Spleen (tissue), 7 donors: ENCODE results near the gene MYO9A.

Experiments used
- POLR2AphosphoS5 ChIP-seq, 3 donors: sonication (generic); formaldehyde crosslinking; IDR thresholded peaks; one replicate each; pipeline ENCODE4 v1.5.1; 2017; ENCODE audit warnings: antibody characterized with exemption in 3 of 3
- TF ChIP-seq, protein P1 (sequence below), 11 experiments: fragments of 200-600 bp in 7 of 11; fragments of 450-650 bp in 4 of 11; sonication (generic) in 4 of 11; IDR thresholded peaks in 8 of 11; conservative IDR thresholded peaks in 3 of 11; 1 replicate in 7 of 11; 2 replicates in 4 of 11; pipeline versions ENCODE4 v1.4.0 to v1.8.0; 2016 to 2021; ENCODE audit warnings: antibody characterized with exemption in 11 of 11, inconsistent platforms in 4 of 11, mild to moderate bottlenecking in 1 of 11
- donor health status: DM: no; HTN: no; CAD: no; lungs with moderate emphysema.
- donor health status: DM: no; HTN: no; CAD: no.
- donor health status: DM: no; HTN: no; CAD: no.

DNA sequence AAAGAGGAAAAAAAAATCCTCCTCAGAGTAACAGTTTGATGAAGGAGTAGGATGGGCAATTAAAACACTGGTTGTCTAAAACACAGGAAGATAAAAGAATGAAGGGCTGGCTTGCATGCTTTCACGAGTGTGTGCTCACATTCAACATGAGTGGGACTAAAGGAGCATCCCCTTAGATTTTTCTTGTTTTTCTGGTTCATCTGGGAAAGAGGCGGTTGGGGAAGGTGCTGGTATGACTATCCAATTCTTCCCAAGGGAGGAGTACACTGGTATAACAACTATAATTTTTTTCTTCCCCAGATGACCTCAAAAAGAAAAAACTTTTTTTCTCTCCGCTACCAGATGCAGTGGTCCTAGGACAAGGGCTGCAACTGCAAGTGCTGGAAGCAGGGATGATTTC is 143.7 kb downstream of the MYO9A start:
- TF ChIP-seq, protein P1, sequence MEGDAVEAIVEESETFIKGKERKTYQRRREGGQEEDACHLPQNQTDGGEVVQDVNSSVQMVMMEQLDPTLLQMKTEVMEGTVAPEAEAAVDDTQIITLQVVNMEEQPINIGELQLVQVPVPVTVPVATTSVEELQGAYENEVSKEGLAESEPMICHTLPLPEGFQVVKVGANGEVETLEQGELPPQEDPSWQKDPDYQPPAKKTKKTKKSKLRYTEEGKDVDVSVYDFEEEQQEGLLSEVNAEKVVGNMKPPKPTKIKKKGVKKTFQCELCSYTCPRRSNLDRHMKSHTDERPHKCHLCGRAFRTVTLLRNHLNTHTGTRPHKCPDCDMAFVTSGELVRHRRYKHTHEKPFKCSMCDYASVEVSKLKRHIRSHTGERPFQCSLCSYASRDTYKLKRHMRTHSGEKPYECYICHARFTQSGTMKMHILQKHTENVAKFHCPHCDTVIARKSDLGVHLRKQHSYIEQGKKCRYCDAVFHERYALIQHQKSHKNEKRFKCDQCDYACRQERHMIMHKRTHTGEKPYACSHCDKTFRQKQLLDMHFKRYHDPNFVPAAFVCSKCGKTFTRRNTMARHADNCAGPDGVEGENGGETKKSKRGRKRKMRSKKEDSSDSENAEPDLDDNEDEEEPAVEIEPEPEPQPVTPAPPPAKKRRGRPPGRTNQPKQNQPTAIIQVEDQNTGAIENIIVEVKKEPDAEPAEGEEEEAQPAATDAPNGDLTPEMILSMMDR (IDR thresholded peaks at IDR 0.05 in 8 of 11, conservative IDR thresholded peaks at IDR 0.05 in 3 of 11) = no peak
- TF ChIP-seq POLR2AphosphoS5 (IDR thresholded peaks at IDR 0.05) = no peak
